Body of pancreas (tissue), 4 donors: ENCODE measurements around the gene ARHGAP6. TPM values are rescaled to one million over a fixed set of nuclear protein-coding genes. Genes with fewer than 3 reads are reported as not detected.

ENCODE experiments used
- ATAC-seq: fragments of 150-250 bp; one replicate; pipeline ENCODE4 v1.9.1; 2016
- DNase-seq, 4 donors: peaks; one replicate each; pipeline ENCODE4 v3.0.0-alpha.2; 2019
- H3K27ac ChIP-seq, 4 donors: fragments of 200-600 bp; sonication (generic); 1 replicate in 3 of 4; 2 replicates in 1 of 4; pipeline versions ENCODE4 v1.5.1 to v1.6.1; 2016 to 2019; ENCODE audit warnings: mild to moderate bottlenecking in 1 of 4, mixed read lengths in 1 of 4, moderate library complexity in 1 of 4
- H3K27me3 ChIP-seq, 2 donors: fragments of 200-600 bp; sonication (generic); one replicate each; pipeline ENCODE4 v1.6.0; 2016; ENCODE audit warnings: mild to moderate bottlenecking in 1 of 2
- H3K36me3 ChIP-seq, 2 donors: fragments of 200-600 bp; sonication (generic); replicated peaks in 1 of 2; 2 replicates each; pipeline ENCODE4 v1.5.1; 2016; ENCODE audit warnings: low read depth in 2 of 2; ENCODE audit not compliant: insufficient read depth in 1 of 2
- H3K4me1 ChIP-seq: fragments of 200-600 bp; sonication (generic); one replicate; pipeline ENCODE4 v1.6.0; 2016
- H3K4me3 ChIP-seq, 2 donors: fragments of 200-600 bp; sonication (generic); 1 replicate in 1 of 2; 2 replicates in 1 of 2; pipeline ENCODE4 v1.5.1; 2016 to 2019
- H3K9me3 ChIP-seq, 3 donors: fragments of 200-600 bp; sonication (generic); 1 replicate in 2 of 3; 2 replicates in 1 of 3; pipeline ENCODE4 v1.5.1; 2016
- POLR2A ChIP-seq, 3 donors: fragments of 450-650 bp; IDR thresholded peaks; one replicate each; pipeline ENCODE4 v1.6.1; 2016; ENCODE audit warnings: antibody characterized with exemption in 3 of 3, mild to moderate bottlenecking in 2 of 3
- WGBS, 2 donors: methylation state at CpG; one replicate each; pipeline ENCODE4 v1.1.5; 2017; 5-methylcytosine and 5-hydroxymethylcytosine counted together
- intact Hi-C: fragments of 100-400 bp; cut with DNase I; formaldehyde crosslinking; loops from one replicate; pipeline ENCODE4 v1.15.1; 2023
- total RNA-seq, 2 donors: library from RNA; depleted of rRNA; stranded (reverse); fragments of >200 nt; gene quantifications; one replicate each; pipeline ENCODE4 v1.1.0, GENCODE V29; 2016
- TF ChIP-seq, protein P1 (sequence below), 7 experiments: fragments of 450-650 bp in 4 of 7; fragments of 200-600 bp in 3 of 7; sonication (generic) in 3 of 7; IDR thresholded peaks; one replicate each; pipeline ENCODE4 v1.5.1; 2016 to 2019; ENCODE audit warnings: antibody characterized with exemption in 7 of 7

The ARHGAP6 gene
- total RNA-seq, 2 donors from 2014 or later: 2.3 to 10.9 TPM

DNA sequence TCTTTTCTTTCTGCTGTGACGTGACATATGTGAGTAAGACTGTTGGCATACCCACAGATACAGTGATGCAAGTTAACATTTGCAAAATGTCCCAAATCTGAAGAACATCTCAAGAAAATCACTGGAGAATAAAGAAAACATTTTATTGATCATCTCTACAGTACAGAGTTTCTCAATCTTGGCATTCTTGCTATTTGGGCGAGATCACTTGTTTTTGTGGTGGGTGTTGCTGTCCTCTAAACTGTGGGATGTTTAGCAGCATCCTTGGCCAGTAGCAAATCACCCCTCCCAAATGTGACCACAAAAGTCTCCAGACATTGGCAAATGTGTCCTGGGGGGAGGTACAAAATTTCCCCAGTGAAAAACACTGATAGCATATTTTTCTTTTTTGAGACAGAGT is 343.7 kb downstream of the ARHGAP6 start:
- Histone ChIP-seq H3K4me1 (no peaks in the 10 kb centered on the region), H3K36me3 (no peaks in the 10 kb centered on the region), H3K27ac (no peak overlapping the region), H3K27me3 (no peaks in the 10 kb centered on the region), H3K9me3 (no peaks in the 10 kb centered on the region), H3K4me3 (no peak overlapping the region)
- TF ChIP-seq POLR2A (IDR thresholded peaks at IDR 0.05): no peak
- TF ChIP-seq, protein P1, sequence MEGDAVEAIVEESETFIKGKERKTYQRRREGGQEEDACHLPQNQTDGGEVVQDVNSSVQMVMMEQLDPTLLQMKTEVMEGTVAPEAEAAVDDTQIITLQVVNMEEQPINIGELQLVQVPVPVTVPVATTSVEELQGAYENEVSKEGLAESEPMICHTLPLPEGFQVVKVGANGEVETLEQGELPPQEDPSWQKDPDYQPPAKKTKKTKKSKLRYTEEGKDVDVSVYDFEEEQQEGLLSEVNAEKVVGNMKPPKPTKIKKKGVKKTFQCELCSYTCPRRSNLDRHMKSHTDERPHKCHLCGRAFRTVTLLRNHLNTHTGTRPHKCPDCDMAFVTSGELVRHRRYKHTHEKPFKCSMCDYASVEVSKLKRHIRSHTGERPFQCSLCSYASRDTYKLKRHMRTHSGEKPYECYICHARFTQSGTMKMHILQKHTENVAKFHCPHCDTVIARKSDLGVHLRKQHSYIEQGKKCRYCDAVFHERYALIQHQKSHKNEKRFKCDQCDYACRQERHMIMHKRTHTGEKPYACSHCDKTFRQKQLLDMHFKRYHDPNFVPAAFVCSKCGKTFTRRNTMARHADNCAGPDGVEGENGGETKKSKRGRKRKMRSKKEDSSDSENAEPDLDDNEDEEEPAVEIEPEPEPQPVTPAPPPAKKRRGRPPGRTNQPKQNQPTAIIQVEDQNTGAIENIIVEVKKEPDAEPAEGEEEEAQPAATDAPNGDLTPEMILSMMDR (IDR thresholded peaks at IDR 0.05): no peak
- intact Hi-C loops: no loop called here
- 61 to 62% methylated on average over 2 of the region's 2 CpGs for WGBS, 2 donors
- no peak for DNase-seq
- ATAC-seq: no peak

- H3K27me3 ChIP-seq: no peaks in the 10 kb centered on the region
- H3K9me3 ChIP-seq: no peaks in the 10 kb centered on the region
- H3K27ac ChIP-seq: no peak overlapping the region
- DNase-seq (no peak), ATAC-seq (no peak)
- 68 to 77% methylated on average over 6 to 7 of the region's 7 CpGs for WGBS, 2 donors
- H3K4me1 ChIP-seq: no peaks in the 10 kb centered on the region
- intact Hi-C loops: no loop called here
- no peak overlapping the region for H3K4me3 ChIP-seq
- TF ChIP-seq, protein P1 (IDR thresholded peaks at IDR 0.05): no peak
- TF ChIP-seq POLR2A (IDR thresholded peaks at IDR 0.05): no peak
- no peaks in the 10 kb centered on the region for H3K36me3 ChIP-seq
These were observed 345.8 kb downstream of the ARHGAP6 start for GRCh38 chrX:11319806-11320520.

GRCh38 chrX:11311706-11312105 is 354.0 kb downstream of the ARHGAP6 start:
- DNase-seq (no peak), ATAC-seq (no peak)
- WGBS, 2 donors: 63 to 72% methylated on average over 7 of the region's 7 CpGs
- no peaks in the 10 kb centered on the region for H3K27me3 ChIP-seq
- no peak overlapping the region for H3K4me3 ChIP-seq
- no peaks in the 10 kb centered on the region for H3K9me3 ChIP-seq
- intact Hi-C loops: no loop called here
- no peaks in the 10 kb centered on the region for H3K4me1 ChIP-seq
- H3K36me3 ChIP-seq: no peaks in the 10 kb centered on the region
- TF ChIP-seq POLR2A (IDR thresholded peaks at IDR 0.05): no peak
- TF ChIP-seq, protein P1 (IDR thresholded peaks at IDR 0.05): no peak
- H3K27ac ChIP-seq: no peak overlapping the region

- no peak for TF ChIP-seq POLR2A (IDR thresholded peaks at IDR 0.05)
- TF ChIP-seq, protein P1 (IDR thresholded peaks at IDR 0.05): no peak
- ATAC-seq (no peak), DNase-seq (no peak)
- Histone ChIP-seq H3K4me3 (no peak overlapping the region), H3K27me3 (no peaks in the 10 kb centered on the region), H3K9me3 (no peaks in the 10 kb centered on the region), H3K27ac (no peak overlapping the region), H3K36me3 (no peaks in the 10 kb centered on the region), H3K4me1 (no peaks in the 10 kb centered on the region)
- WGBS, 2 donors: 40 to 61% methylated on average over 4 of the region's 5 CpGs
- intact Hi-C loops: no loop called here
These were observed 356.5 kb downstream of the ARHGAP6 start for GRCh38 chrX:11309220-11309619.

- ATAC-seq: no peak
- H3K4me1 ChIP-seq: no peaks in the 10 kb centered on the region
- no peaks in the 10 kb centered on the region for H3K36me3 ChIP-seq
- TF ChIP-seq POLR2A (IDR thresholded peaks at IDR 0.05): no peak
- TF ChIP-seq, protein P1 (IDR thresholded peaks at IDR 0.05): no peak
- no peak for DNase-seq
- intact Hi-C loops: no loop called here
- H3K9me3 ChIP-seq: no peaks in the 10 kb centered on the region
- H3K4me3 ChIP-seq: no peak overlapping the region
- no peaks in the 10 kb centered on the region for H3K27me3 ChIP-seq
- WGBS, 2 donors: 14 to 44% methylated on average over 1 of the region's 1 CpG
- H3K27ac ChIP-seq: no peak overlapping the region
These were observed 360.1 kb downstream of the ARHGAP6 start for GRCh38 chrX:11305641-11306040.
